Left lobe of liver (tissue), 2 donors: ENCODE measurements around the gene HOXB8. TPM values are rescaled to one million over a fixed set of nuclear protein-coding genes. Genes with fewer than 3 reads are reported as not detected.

Experiments used
- ATAC-seq: fragments of 200-7000 bp; cut with Tn5 transposase; one replicate; pipeline ENCODE4 v1.9.1; 2020; ENCODE audit warnings: mild to moderate bottlenecking, moderate library complexity
- DNase-seq: peaks from one replicate; pipeline ENCODE4 v3.0.0-alpha.2; 2020; ENCODE audit warnings: low spot score
- total RNA-seq: library from RNA; stranded (reverse); gene quantifications from one replicate; pipeline ENCODE4 v1.2.1, GENCODE V29; 2021
- donor health status: DM: no; HTN: no; CAD: no; lungs with moderate emphysema.
- donor health status: DM: no; HTN: yes; CAD: no.

The HOXB8 gene
- total RNA-seq, 1 donor from 2014 or later: 0.15 TPM

GRCh38 chr17:48637323-48638260 is 22.5 kb upstream of the HOXB8 start:
- no peak for ATAC-seq
- no peak for DNase-seq

- peak; percentile 67 for ATAC-seq
- no peak for DNase-seq
Measured at GRCh38 chr17:48636177-48637018, 21.3 kb upstream of the HOXB8 start.

DNA sequence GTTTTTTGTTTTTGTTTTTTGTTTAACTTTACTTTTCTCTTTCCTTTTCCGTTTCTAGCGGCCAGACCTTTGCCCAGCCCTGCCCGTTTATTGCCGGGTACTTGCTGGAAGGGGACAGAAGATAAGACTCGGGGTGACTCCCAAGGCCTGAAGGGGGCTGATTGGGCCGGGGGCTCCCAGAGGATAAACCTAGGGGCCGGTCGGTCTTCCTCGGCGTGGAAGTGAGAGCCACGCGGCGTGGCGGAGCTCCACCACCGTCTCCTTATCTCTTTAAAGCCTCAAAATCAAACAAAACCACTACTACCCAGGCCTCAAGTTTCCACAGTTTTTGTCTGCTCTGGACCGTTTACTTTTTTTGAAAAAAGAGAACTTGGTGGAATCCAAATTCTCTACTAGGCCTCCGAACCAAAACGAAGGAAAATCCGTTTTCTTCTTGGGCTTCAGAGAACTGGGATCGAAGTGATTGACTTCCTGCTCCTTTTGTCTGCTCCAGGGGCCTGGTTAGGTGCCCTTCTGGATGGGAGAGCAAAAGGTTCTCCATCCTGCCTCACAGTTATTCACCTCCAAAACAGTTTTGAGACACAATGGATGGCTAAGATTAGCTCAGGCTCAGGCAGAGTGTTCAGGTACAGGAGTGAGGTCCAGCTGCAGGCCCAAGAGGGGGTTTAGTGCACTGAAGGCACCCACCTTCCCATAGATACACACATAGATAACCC is 19.6 kb upstream of the HOXB8 start:
- DNase-seq (no peak), ATAC-seq (no peak)

DNA sequence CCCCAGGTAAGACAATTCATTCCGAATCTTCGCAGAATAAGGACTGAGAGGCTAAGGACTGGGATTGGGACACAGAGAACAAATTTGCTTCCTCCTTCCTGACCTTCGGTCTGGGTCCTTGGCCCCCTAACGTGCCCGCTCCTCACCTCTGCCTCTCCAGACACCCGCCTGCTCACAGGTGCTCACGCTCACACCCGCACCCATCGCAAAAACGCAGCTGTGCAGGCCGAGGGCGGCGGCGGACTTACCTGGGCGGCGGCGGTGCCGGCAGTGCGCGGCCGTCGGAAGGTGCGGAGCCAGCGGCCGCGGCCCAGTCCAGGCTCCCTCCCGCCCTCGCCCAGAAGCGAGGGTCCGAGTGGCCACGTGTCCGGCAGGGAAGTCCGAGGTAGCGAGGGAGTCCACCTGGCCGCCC is 18.2 kb upstream of the HOXB8 start:
- ATAC-seq (no peak), DNase-seq (no peak)

DNA sequence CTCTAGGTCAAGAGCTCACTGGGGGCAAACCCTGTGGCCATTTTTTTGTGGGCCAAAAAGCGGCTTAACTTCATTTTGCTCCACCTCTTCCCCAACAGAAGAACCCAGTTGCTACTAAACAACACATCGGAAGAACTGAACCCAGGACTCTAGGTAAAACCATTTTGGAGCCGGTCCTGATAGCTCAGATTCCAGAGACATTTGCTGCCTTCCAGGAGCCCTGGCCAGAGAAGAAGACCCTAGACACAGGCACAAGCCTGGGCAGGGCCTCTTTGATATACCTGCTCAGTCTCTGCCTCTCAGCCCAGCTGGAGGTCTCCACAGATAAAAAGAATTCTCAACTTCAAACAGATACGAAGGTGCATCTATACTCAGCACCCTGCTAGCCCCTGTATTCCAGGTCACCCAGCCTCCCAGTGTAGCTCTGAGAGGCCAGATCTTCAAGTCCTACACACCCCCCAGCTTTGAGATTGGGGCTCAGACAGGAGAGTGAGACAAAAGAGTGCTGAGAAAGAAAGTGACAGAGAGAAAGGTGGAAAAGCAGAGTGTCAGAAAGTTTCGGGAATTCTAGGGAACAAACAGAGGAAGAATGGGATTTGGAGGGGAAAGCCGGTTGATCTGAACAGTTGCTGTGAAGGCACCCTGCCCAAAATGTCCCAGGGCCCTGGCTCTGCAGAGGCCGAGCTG is 17.6 kb upstream of the HOXB8 start:
- DNase-seq (no peak), ATAC-seq (no peak)

DNA sequence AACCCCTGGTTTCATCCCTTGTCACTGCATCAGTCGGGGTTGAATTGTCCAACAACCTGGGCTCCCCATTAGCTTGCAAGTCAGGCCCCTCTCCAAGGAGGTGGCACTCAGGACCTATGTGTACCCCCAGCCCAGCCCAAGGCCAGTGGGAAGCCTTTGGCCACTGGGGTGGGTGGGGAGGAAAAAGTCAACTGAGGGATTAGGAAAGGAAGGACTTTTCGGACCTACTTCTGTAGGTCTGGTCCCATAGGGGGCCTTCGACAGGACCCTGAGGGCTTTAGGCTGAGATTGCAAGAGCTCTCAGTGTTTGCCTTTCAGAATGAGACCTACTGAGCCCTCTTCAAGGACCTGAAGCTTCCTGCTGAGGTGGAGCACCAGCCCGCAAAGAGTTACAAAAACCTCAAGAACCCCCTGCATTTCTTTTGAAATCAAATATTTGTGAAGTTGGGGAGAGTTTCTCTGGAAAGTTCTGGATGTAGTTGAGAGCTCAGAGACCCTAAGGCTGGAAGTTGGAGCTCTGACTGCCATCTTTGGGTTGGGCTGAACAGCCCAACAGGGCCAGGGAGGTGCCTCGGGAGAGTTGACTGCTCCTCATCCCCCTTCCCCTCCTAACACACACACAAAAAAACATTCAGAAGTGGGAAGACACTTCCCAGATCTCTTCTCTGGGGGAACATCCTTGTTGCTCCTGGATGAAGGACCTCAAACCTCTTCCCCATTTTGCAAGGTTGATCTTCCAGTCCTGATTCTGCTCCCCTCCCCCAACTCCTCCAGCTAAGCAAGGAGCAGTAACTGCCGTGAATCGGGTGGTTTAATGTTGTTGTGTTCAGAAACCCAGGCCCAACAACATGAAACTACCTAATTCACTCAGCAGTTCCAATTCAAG is 16.8 kb upstream of the HOXB8 start:
- ATAC-seq (no peak), DNase-seq (no peak)

DNA sequence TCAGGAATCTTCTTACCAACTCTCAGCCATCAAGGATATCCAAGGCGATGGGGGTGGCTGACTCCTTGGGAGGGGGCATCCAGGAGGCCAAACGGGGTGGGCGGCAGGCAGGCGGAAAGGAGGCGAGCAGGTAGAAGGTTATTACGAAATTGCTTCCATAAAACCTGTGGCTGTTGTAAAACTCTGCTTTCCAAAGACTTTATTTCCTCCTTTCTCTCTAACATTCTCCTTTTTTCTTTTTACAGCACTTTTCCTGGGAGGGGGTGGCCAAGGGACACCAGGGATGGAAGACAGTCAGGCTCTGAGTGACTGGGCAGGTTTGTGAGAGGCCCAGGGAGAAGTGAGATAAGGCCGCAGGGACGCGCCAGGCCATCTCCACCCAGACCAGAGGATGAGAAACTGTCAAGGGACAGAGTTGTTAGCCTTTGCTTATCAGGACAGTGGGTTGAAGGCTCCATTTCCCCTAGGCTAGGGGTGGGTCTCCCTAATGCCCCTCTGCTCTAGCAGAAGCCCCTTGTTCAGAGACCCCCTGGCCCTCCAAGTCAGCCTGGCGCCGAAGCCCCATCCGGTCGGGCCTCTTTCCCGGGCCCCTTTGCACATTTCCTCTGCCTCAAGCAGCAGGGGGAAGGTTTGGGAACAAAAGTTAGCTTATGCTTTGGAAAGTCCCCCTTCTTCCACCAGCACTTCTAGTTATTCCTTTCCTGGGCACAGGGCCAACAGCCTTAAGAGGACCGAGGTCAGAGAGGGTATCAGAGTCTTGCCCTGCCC is 16.0 kb upstream of the HOXB8 start:
- no peak for ATAC-seq
- DNase-seq: no peak

GRCh38 chr17:48630009-48630924 is 15.2 kb upstream of the HOXB8 start:
- ATAC-seq (no peak), DNase-seq (no peak)

- ATAC-seq: no peak
Measured at GRCh38 chr17:48629411-48629759, 14.3 kb upstream of the HOXB8 start.

GRCh38 chr17:48628649-48629410 is 13.7 kb upstream of the HOXB8 start:
- no peak for DNase-seq
- ATAC-seq: no peak

More at GRCh38 chr17:48629411-48629759, 14.3 kb upstream of the HOXB8 start:
- no peak for DNase-seq

- ATAC-seq (no peak), DNase-seq (no peak)
Measured at GRCh38 chr17:48627623-48628521, 12.8 kb upstream of the HOXB8 start.

- DNase-seq: no peak
- no peak for ATAC-seq
Measured at GRCh38 chr17:48627118-48627597, 12.1 kb upstream of the HOXB8 start.

DNA sequence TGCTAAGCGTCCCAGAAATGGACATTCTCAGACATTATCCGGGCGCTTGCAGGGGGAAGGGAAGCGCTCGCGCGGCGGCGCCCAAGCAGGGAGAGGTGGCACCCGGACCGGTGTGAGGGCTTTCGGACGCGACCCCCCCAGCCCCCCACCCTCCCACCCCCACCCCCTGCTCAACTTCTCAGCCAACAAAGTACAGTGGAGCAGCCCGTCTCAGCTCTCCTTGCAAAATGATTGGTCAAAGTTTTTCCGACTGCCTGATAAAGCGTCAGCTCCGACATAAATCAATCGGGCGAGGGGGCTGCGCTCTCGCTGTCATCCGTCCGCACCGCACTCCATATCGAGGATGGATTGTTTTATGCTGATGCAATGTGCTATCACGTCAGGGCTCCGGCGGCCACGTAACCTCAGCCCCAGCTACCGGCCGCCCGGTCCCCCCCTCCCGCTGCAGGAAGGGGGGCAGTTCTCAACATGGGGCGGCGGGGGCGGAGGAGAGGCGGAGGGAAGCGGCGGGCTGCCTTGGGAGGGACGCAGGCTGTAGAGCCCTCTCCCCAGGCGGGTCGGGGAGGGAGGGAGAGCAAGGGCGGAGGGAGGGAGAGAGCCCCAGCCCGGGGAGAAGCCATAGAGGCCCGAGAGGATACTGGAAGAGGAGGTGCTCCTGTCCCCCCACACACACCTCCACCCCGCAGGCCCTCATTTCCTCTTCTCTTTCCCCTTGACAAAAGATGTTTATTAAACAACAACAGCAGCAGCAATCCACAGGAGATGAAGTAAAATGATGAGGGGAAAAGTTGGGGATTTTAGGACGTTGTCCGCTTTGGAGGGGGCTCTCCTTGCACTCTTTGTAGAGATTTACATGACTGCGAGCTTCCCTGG is 11.4 kb upstream of the HOXB8 start, which contains the start of gene HOXB9:
Gene HOXB9 (minus strand): TSS at position 114 of the 873 bp plus-strand sequence. CDS start 89 bp downstream, at position 25.
- DNase-seq (no peak), ATAC-seq (no peak)

DNA sequence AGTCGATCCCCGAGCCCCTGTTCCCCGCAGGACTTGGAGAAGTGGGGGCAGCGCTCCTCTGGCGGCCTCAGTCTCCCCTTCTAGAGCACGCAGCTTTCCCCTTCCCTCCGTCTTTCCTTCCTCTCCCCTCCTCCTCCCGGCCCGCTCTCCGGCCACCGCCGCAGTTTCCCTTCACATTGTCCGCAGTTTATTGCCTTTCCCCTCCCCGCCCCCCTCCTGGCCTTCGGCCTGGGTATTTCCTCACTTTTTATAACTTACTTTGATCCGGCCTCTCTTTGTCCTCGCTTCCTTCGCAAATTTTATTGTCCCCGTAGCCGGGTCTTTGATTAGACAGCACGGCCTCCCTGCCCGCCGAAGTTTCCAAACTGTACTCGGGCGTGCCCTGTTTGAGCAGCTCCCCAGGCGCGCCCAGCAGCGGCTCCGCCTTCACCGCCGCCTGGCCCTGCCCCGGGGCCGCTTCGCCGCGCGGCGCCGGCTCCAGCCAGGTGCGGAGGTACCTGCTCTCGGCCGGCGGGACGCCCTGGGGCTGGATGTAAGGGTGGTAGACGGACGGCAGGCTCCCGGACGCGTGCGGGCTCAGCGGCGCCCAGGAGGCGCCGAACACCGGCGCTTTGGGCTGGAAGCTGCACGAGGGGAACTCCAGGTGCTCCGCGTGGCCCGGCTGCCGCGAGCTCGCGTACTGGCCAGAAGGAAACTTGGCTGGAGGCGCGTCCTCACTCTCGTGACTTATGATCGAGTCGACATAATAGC is 10.6 kb upstream of the HOXB8 start:
- no peak for DNase-seq
- peak; percentile 74 for ATAC-seq
